NCI-H1105 (cell line): ENCODE results near the gene ZNF580.

Experiments
- DNase-seq: peaks from one replicate; lab custom pipeline; 2025; lab: John Stamatoyannopoulos, UW

Gene ZNF580

GRCh38 chr19:55660991-55661390 lies 20.2 kb downstream of the ZNF580 start:
- no peak for DNase-seq

DNA sequence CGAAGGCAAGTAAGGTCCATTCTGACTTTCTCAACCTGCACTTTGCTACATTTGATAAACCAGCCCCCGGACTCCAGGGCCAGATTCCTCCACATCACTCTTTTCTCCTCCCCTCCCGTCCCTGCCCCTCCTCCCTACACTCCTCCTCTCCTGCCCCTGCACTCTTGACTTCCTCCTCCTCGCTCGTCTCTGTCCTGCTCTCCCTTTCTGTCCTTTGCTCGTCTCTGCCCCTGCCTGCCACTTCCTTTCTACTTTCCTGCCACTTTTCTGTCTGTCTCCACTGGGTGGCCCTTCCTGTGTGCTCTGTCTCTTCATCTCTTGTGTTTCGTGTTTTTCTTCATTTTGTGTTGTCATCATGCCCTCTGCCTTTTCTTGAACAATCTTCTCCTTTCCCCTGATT lies 21.0 kb downstream of the ZNF580 start:
- no peak for DNase-seq

DNA sequence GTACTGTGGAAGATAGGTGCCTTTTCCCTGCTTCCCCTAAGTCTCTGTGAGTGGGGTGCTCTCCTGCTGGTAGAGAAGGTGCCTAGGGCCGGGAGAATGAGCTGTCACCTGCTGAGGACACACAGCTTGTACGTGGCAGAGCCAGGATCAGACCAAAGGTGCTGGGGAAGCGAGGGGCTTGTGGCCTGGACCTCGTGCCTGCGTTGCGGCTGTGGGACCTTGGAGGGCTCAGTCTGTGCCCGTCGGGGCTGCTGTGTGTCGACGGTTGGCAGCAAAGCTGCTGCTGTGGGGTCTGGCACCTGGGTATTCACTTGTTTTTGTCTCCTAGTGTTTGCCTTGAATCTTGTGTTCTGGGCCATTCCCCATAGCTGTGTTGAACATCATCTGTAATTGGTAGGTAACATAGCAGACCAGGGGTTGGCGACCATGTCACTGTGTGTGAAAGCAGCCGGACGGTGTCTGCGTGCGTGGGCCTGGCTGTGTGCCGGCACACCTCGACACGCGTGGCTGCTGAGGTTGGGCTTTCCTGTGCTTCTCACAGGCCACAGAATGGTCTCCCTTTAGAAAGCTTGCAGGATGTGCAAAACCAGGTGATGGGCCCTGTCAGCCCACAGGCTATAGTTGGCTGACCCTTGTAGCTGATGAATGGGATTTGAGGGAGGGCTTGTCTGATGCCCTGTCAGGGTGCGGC lies 23.2 kb downstream of the ZNF580 start:
- no peak for DNase-seq

- DNase-seq, result no peak
These were observed 25.7 kb downstream of the ZNF580 start for GRCh38 chr19:55666343-55667005.

GRCh38 chr19:55667006-55667381 lies 26.2 kb downstream of the ZNF580 start:
- DNase-seq, result no peak

DNA sequence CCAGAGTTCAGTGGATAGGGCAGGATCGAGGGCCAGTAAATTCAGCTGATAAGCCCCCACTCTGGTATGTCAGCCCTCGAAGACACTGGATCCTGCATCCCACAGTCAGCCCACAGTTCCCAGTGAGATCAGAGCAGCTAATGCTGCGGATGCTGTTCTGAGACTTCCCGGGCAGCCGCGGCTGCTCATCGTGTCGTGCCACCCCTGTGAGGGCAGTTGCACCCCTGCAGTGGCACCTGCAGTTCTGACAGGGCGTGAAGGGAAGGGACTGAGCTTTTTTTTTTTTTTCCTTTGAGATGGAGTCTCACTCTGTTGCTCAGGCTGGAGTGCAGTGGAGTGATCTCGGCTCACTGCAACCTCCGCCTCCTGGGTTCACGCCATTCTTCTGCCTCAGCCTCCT lies 26.7 kb downstream of the ZNF580 start:
- no peak for DNase-seq

DNA sequence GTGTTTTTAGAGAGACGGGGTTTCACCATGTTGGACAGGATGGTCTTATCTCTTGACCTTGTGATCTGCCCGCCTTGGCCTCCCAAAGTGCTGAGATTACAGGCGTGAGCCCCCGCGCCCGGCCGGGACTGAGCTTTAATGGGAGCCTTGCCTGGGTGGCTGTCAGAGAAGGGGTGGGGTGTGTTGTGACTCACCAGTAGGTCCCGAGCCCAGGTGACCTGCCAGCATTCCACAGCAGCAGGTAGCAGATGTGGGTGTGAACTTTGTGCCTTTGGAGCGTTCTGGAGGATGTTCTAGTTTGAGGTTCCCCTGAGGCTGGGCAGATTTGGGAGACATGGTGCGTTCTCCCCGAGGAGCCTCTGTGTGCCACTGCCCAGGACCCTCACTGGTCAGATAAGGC lies 27.2 kb downstream of the ZNF580 start:
- DNase-seq, result no peak

GRCh38 chr19:55668603-55669348 lies 28.0 kb downstream of the ZNF580 start:
- DNase-seq, result no peak

- no peak for DNase-seq
These were observed 28.8 kb downstream of the ZNF580 start for GRCh38 chr19:55669418-55670279.

DNA sequence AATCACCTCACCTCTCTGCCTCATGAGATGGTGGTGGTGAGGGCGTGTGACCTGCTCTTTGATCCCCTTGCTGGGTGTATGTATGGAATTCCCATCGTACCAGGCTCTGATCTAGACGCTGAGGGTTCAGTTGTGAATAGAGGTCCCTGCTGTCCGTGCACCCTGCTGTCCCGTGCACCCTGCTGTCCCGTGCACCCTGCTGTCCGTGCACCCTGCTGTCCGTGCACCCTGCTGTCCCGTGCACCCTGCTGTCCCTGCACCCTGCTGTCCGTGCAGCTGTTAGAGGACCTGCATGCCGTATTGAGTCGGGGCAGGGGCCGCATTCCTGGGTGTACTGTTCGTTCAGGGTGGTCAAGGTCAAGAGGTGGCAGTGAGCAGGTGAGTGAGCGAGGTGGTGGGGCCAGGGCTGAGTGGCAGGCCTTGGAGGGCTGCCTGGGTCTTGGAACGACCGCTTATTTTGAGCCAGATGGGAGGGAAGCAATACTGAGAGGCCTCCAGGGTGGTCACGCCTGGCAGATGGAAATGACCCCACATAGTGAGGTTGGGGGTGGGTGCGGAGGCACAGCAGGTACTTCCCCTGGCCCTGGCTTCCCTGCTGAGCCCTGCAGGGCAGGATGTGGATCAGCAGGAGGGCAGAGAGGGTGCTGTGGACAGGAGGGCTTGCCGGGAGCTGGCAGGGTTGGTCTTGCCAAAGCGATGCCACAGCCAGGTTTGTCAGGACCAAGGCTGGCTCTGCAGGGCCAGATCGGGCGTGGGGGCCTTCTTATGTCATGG lies 29.7 kb downstream of the ZNF580 start:
- DNase-seq, result no peak

DNA sequence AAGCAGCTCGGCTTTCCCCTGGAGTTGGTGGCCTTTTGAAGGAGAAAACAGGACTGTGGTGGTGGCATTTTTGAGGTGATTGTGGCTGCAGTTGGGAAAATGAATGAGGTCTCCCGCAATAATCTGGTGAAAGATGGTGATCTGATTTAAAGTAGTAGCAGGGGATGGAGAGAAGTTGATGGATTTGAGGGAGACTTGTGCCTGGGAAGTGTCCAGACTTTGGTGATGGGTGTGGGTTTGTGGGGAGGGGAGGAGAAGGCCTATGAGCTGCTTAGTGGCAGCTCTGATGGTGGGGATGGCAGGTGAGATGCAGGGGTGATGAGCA lies 30.2 kb downstream of the ZNF580 start:
- no peak for DNase-seq

- DNase-seq, result no peak
These were observed 31.6 kb downstream of the ZNF580 start for GRCh38 chr19:55672418-55672817.

DNA sequence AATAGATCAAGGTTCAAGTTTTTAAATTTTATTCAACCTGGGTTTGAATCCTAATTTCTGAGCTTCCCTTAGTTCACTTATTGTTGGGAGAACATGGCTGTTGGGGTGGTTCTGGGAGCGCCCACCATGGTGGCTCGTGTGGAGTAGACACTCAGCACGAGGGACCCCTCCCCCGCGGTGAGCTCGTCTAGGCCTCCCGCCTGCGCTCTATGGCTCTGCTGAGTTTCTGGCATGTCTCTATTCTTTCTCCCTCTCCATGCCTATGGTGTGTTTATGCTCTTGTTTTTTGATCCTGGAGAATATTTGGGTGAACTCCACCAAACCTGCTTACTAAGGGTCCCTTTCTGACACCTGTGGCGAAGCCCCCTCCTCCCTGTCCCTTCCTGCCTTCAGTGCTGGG lies 32.7 kb downstream of the ZNF580 start:
- DNase-seq, result no peak

- no peak for DNase-seq
These were observed 33.1 kb downstream of the ZNF580 start for GRCh38 chr19:55673889-55674288.

GRCh38 chr19:55674459-55674840 lies 33.6 kb downstream of the ZNF580 start:
- no peak for DNase-seq

GRCh38 chr19:55674841-55675660 lies 34.2 kb downstream of the ZNF580 start, which contains the start of gene EPN1:
EPN1 (plus strand) TSS chr19:55675226; CDS start chr19:55678628, 3,402 bp downstream.
- peak; percentile 99 for DNase-seq

- no peak for DNase-seq
These were observed 35.0 kb downstream of the ZNF580 start for GRCh38 chr19:55675661-55676354.

DNA sequence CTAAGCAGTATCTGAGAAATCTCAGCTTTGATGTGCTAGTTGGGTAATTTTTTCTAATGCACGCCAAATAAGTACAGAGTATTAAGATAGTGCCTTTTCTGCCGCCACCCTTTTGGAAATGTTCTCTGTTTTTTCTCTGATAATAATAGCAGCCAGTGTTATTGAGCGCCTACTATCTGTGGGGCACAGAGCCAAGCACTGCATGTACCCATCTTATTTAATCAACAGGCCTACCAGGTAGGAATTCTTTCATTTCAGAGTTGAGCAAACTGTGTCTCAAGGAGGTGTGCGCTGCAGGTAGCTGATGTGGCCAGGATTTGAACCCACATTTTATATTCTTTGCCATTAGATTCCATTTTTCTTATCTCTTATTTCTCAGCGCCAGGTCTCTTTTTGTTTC lies 35.6 kb downstream of the ZNF580 start:
- no peak for DNase-seq

DNA sequence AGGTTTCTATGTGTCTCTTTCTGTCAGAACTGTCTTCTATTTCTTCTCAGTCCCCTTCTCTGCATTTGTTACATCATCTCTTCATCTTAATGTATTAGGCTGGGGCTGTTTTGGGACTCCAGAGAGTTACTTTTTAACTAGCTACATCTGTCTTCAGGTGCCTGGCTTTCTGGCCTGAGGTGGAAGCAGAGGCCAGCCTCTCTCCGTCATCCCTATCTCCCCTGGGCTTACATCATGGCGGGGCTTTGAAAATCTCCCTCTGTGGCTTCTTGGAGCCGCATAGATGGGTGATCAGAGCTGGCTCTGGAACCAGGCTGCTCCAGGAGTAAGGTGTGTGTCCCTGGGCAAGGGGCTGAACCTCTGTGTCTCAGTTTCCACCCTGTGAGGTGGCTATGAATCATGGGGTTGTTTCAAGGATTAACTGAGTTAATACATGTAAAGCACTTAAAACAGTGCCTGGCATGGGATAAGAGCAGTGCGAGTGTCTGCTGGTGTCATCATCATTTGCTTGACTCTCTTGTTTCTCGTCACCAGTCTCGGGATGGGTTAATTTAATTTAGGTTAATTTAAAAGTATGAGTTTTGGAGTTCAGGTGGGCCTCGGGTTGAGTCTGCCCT lies 36.2 kb downstream of the ZNF580 start:
- no peak for DNase-seq
